ENCODE results near the gene ZNF230.

ZNF230 gene

DNA sequence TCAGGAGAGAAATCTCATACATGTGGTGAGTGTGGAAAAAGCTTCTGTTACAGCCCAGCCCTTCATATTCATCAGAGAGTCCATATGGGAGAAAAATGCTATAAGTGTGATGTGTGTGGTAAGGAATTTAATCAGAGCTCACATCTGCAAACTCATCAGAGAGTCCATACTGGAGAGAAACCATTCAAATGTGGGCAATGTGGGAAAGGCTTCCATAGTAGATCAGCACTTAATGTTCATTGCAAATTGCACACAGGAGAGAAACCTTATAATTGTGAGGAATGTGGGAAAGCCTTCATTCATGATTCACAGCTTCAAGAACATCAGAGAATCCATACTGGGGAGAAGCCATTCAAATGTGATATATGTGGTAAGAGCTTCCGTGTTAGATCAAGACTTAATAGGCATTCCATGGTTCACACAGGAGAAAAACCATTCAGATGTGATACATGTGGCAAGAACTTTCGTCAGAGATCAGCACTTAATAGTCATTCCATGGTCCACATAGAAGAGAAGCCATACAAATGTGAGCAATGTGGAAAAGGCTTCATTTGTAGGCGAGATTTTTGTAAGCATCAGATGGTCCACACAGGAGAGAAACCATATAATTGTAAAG is 36.6 kb upstream of the ZNF230 start:
- Histone ChIP-seq H4K8ac (ENCODE audit: low read depth, low read length) (no peak overlapping the region), H3K9me3 (replicated peaks in 1 of 2; ENCODE audit: control insufficient read depth in 2 of 2, insufficient read depth in 1 of 2, low read depth in 1 of 2, low read length in 2 of 2) (peaks cover 57 to 94% of the 10 kb centered on the region in 2 donors), H2BK120ac (ENCODE audit: low read depth, low read length) (no peak overlapping the region), H3K4ac (ENCODE audit: low read length) (no peak overlapping the region), H3K4me1 (ENCODE audit: control insufficient read depth in 2 of 2, insufficient read depth in 1 of 2, low read depth in 1 of 2, low read length in 2 of 2) (no peaks in the 10 kb centered on the region), H3K14ac (ENCODE audit: low read length) (no peak overlapping the region), H4K91ac (ENCODE audit: low read depth, low read length, poor library complexity) (no peak overlapping the region), H2BK5ac (ENCODE audit: low read length) (no peak overlapping the region), H3K18ac (ENCODE audit: low read length) (no peak overlapping the region), H3K9ac (ENCODE audit: low read depth, low read length, poor library complexity) (no peak overlapping the region), H3K36me3 (replicated peaks in 1 of 2; ENCODE audit: control insufficient read depth in 2 of 2, insufficient read depth in 2 of 2, low read length in 2 of 2) (peaks cover 51 to 91% of the 10 kb centered on the region in 2 donors), H3K4me2 (ENCODE audit: insufficient read depth, low read length, poor library complexity, severe bottlenecking) (no peak overlapping the region), H2AFZ (ENCODE audit: low read length) (no peak overlapping the region), H3K23ac (ENCODE audit: low read depth, low read length, poor library complexity) (no peak overlapping the region), H2BK12ac (ENCODE audit: low read length) (no peak overlapping the region), H3K27ac (replicated peaks; ENCODE audit: low read length) (no peak overlapping the region), H3K27me3 (ENCODE audit: control insufficient read depth in 3 of 3, insufficient read depth in 3 of 3, low read depth in 1 of 3, low read length in 3 of 3) (no peaks in the 10 kb centered on the region), H2AK5ac (ENCODE audit: low read depth, low read length) (no peak overlapping the region), H3K79me1 (ENCODE audit: low read depth, low read length) (peaks cover 2% of the 10 kb centered on the region), H2BK15ac (ENCODE audit: low read length) (no peak overlapping the region), H3K4me3 (ENCODE audit: low read length in 2 of 2) (no peak overlapping the region)
- no CpG with 5 or more reads among the region's 3 CpGs for WGBS, 2 donors (ENCODE audit: extremely low coverage in 2 of 2, insufficient read length in 2 of 2, insufficient replicate concordance in 1 of 2)
- DNase-seq (ENCODE audit: low spot score): no peak

GRCh38 chr19:43976732-43977131 is 26.0 kb upstream of the ZNF230 start:
- no CpG with 5 or more reads among the region's 1 CpG for WGBS, 2 donors (ENCODE audit: extremely low coverage in 2 of 2, insufficient read length in 2 of 2, insufficient replicate concordance in 1 of 2)
- no peak overlapping the region for H3K4me2 ChIP-seq (ENCODE audit: insufficient read depth, low read length, poor library complexity, severe bottlenecking)
- H3K23ac ChIP-seq (ENCODE audit: low read depth, low read length, poor library complexity): no peak overlapping the region
- H3K27me3 ChIP-seq (ENCODE audit: control insufficient read depth in 3 of 3, insufficient read depth in 3 of 3, low read depth in 1 of 3, low read length in 3 of 3): no peaks in the 10 kb centered on the region
- DNase-seq (ENCODE audit: low spot score): no peak
- no peak overlapping the region for H2BK120ac ChIP-seq (ENCODE audit: low read depth, low read length)
- H3K79me1 ChIP-seq (ENCODE audit: low read depth, low read length): no peaks in the 10 kb centered on the region
- H3K4ac ChIP-seq (ENCODE audit: low read length): no peak overlapping the region
- no peak overlapping the region for H3K18ac ChIP-seq (ENCODE audit: low read length)
- H4K8ac ChIP-seq (ENCODE audit: low read depth, low read length): no peak overlapping the region
- peaks cover 10 to 40% of the 10 kb centered on the region in 2 donors for H3K9me3 ChIP-seq (replicated peaks in 1 of 2; ENCODE audit: control insufficient read depth in 2 of 2, insufficient read depth in 1 of 2, low read depth in 1 of 2, low read length in 2 of 2)
- no peak overlapping the region for H2BK5ac ChIP-seq (ENCODE audit: low read length)
- no peak overlapping the region for H3K9ac ChIP-seq (ENCODE audit: low read depth, low read length, poor library complexity)
- H3K36me3 ChIP-seq (replicated peaks in 1 of 2; ENCODE audit: control insufficient read depth in 2 of 2, insufficient read depth in 2 of 2, low read length in 2 of 2): no peaks in the 10 kb centered on the region
- no peak overlapping the region for H2BK12ac ChIP-seq (ENCODE audit: low read length)
- no peak overlapping the region for H3K4me3 ChIP-seq (ENCODE audit: low read length in 2 of 2)
- H4K91ac ChIP-seq (ENCODE audit: low read depth, low read length, poor library complexity): no peak overlapping the region
- no peak overlapping the region for H3K27ac ChIP-seq (replicated peaks; ENCODE audit: low read length)
- no peak overlapping the region for H2AK5ac ChIP-seq (ENCODE audit: low read depth, low read length)
- H3K4me1 ChIP-seq (ENCODE audit: control insufficient read depth in 2 of 2, insufficient read depth in 1 of 2, low read depth in 1 of 2, low read length in 2 of 2): no peaks in the 10 kb centered on the region
- no peak overlapping the region for H2AFZ ChIP-seq (ENCODE audit: low read length)
- H2BK15ac ChIP-seq (ENCODE audit: low read length): no peak overlapping the region
- no peak overlapping the region for H3K14ac ChIP-seq (ENCODE audit: low read length)

DNA sequence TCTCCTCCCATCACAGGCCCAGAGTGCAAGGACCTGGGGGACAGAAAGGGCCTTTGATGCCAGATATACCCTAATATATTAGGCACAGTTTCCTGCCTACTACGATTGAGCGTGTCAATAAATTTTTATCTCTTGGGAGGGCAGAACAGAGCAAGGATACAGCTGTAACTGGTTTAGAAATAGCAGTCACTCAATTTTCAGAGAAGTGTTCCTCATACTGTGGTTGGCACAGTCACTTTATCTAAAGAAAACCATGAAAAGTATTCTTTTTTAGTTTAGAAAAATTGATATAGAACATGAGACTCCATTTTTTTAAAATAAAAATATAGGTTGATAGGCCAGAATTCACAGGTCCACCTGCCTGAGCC is 19.2 kb upstream of the ZNF230 start:
- H2BK120ac ChIP-seq (ENCODE audit: low read depth, low read length): no peak overlapping the region
- no peak overlapping the region for H3K27ac ChIP-seq (replicated peaks; ENCODE audit: low read length)
- H3K9me3 ChIP-seq (replicated peaks in 1 of 2; ENCODE audit: control insufficient read depth in 2 of 2, insufficient read depth in 1 of 2, low read depth in 1 of 2, low read length in 2 of 2): peaks cover 0 to 4% of the 10 kb centered on the region in 2 donors
- no peaks in the 10 kb centered on the region for H3K27me3 ChIP-seq (ENCODE audit: control insufficient read depth in 3 of 3, insufficient read depth in 3 of 3, low read depth in 1 of 3, low read length in 3 of 3)
- peak overlapping the region; percentile 87 for H2AFZ ChIP-seq (ENCODE audit: low read length)
- H3K4me1 ChIP-seq (ENCODE audit: control insufficient read depth in 2 of 2, insufficient read depth in 1 of 2, low read depth in 1 of 2, low read length in 2 of 2): peaks cover 0 to 2% of the 10 kb centered on the region in 2 donors
- no peak overlapping the region for H3K9ac ChIP-seq (ENCODE audit: low read depth, low read length, poor library complexity)
- peaks cover 0 to 4% of the 10 kb centered on the region in 2 donors for H3K36me3 ChIP-seq (replicated peaks in 1 of 2; ENCODE audit: control insufficient read depth in 2 of 2, insufficient read depth in 2 of 2, low read length in 2 of 2)
- peak overlapping the region in 1 of 2 donors; percentile 74 for H3K4me3 ChIP-seq (ENCODE audit: low read length in 2 of 2)
- DNase-seq (ENCODE audit: low spot score): no peak
- H4K8ac ChIP-seq (ENCODE audit: low read depth, low read length): no peak overlapping the region
- no peak overlapping the region for H2BK15ac ChIP-seq (ENCODE audit: low read length)
- H2BK12ac ChIP-seq (ENCODE audit: low read length): no peak overlapping the region
- no peak overlapping the region for H2AK5ac ChIP-seq (ENCODE audit: low read depth, low read length)
- H3K23ac ChIP-seq (ENCODE audit: low read depth, low read length, poor library complexity): no peak overlapping the region
- WGBS, 2 donors (ENCODE audit: extremely low coverage in 2 of 2, insufficient read length in 2 of 2, insufficient replicate concordance in 1 of 2): no CpG with 5 or more reads among the region's 2 CpGs
- peaks cover 2% of the 10 kb centered on the region for H3K79me1 ChIP-seq (ENCODE audit: low read depth, low read length)
- H3K4me2 ChIP-seq (ENCODE audit: insufficient read depth, low read length, poor library complexity, severe bottlenecking): no peak overlapping the region
- no peak overlapping the region for H3K14ac ChIP-seq (ENCODE audit: low read length)
- no peak overlapping the region for H3K4ac ChIP-seq (ENCODE audit: low read length)
- H4K91ac ChIP-seq (ENCODE audit: low read depth, low read length, poor library complexity): no peak overlapping the region
- no peak overlapping the region for H2BK5ac ChIP-seq (ENCODE audit: low read length)
- H3K18ac ChIP-seq (ENCODE audit: low read length): no peak overlapping the region

DNA sequence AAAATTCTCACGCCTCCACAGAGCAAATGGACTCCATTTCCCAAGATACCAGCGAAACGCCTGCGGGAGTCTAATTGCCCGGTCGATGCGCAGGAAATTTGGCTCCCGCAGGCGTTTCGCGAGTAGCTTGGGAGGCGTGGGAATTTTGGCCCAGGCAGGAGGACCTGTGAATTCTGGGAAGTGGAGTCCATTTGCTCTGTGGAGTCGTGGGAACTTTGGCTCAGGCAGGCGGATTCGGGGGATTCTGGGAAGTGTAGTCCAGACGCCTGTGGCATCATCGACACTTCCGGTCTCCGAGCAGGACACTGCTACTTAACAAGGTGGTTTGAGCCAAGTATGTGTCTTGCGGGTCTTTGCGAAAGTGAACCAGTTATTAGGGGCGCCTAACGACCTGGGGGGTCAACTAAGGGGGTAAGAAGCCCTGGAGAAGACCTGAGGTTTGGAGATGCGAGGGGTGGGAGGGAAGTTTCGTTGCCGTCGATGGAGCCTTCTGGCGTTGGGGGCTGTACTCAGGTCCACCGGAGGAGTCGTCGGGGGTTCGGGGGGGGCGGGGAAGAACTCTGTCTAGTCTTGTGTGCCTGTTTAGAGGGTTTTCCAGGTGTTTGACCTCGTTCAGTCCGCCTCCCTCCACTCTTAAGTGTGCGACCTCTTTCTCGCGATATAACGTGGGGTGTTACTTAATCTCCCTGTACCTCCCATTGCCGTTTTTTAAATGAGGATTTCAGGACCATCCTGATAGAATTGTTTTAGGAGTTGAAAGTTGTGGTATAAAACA is 18.7 kb upstream of the ZNF230 start, which contains the start of gene ZNF155:
TSS of gene ZNF155 (plus strand) at position 277 of the 775 bp plus-strand sequence. CDS start 4,356 bp downstream, outside the sequence.
- Histone ChIP-seq H3K4me2 (ENCODE audit: insufficient read depth, low read length, poor library complexity, severe bottlenecking) (peak within 1 kb of the TSS; percentile 73), H3K14ac (ENCODE audit: low read length) (no peak within 1 kb of the TSS), H4K8ac (ENCODE audit: low read depth, low read length) (no peak within 1 kb of the TSS), H2BK120ac (ENCODE audit: low read depth, low read length) (no peak within 1 kb of the TSS), H2AK5ac (ENCODE audit: low read depth, low read length) (no peak within 1 kb of the TSS), H2BK15ac (ENCODE audit: low read length) (no peak within 1 kb of the TSS), H3K36me3 (replicated peaks in 1 of 2; ENCODE audit: control insufficient read depth in 2 of 2, insufficient read depth in 2 of 2, low read length in 2 of 2) (peaks cover 0 to 8% of the 10 kb centered on the region in 2 donors), H3K23ac (ENCODE audit: low read depth, low read length, poor library complexity) (no peak within 1 kb of the TSS), H3K79me1 (ENCODE audit: low read depth, low read length) (peaks cover 2% of the 10 kb centered on the region), H3K4me3 (ENCODE audit: low read length in 2 of 2) (peak within 1 kb of the TSS; percentile 74 to 97), H4K91ac (ENCODE audit: low read depth, low read length, poor library complexity) (no peak within 1 kb of the TSS), H2AFZ (ENCODE audit: low read length) (peak within 1 kb of the TSS; percentile 87), H3K4me1 (ENCODE audit: control insufficient read depth in 2 of 2, insufficient read depth in 1 of 2, low read depth in 1 of 2, low read length in 2 of 2) (peaks cover 0 to 2% of the 10 kb centered on the region in 2 donors), H3K27me3 (ENCODE audit: control insufficient read depth in 3 of 3, insufficient read depth in 3 of 3, low read depth in 1 of 3, low read length in 3 of 3) (no peaks in the 10 kb centered on the region), H3K18ac (ENCODE audit: low read length) (peak within 1 kb of the TSS; percentile 67), H2BK5ac (ENCODE audit: low read length) (no peak within 1 kb of the TSS), H3K9me3 (replicated peaks in 1 of 2; ENCODE audit: control insufficient read depth in 2 of 2, insufficient read depth in 1 of 2, low read depth in 1 of 2, low read length in 2 of 2) (peaks cover 0 to 4% of the 10 kb centered on the region in 2 donors), H2BK12ac (ENCODE audit: low read length) (no peak within 1 kb of the TSS), H3K27ac (replicated peaks; ENCODE audit: low read length) (no peak within 1 kb of the TSS), H3K4ac (ENCODE audit: low read length) (no peak within 1 kb of the TSS), H3K9ac (ENCODE audit: low read depth, low read length, poor library complexity) (peak within 1 kb of the TSS; percentile 77)
- no CpG with 5 or more reads among the region's 40 CpGs for WGBS, 2 donors (ENCODE audit: extremely low coverage in 2 of 2, insufficient read length in 2 of 2, insufficient replicate concordance in 1 of 2)
- DNase-seq (ENCODE audit: low spot score): peak; percentile 92
